Breast epithelium (tissue), 4 donors: ENCODE measurements around the gene LINS1. TPM values are rescaled to one million over a fixed set of nuclear protein-coding genes. Genes with fewer than 3 reads are reported as not detected.

Source experiments
- DNase-seq, 2 donors: peaks; one replicate each; pipeline ENCODE4 v3.0.0-alpha.2; 2019; ENCODE audit warnings: low spot score in 2 of 2
- H3K27ac ChIP-seq, 2 donors: fragments of 200-600 bp; sonication (generic) in 1 of 2; one replicate each; pipeline ENCODE4 v1.5.1; 2016 to 2019; ENCODE audit warnings: mild to moderate bottlenecking in 1 of 2
- H3K27me3 ChIP-seq, 2 donors: fragments of 200-600 bp; sonication (generic) in 1 of 2; one replicate each; pipeline versions ENCODE4 v1.5.1 to v1.6.0; 2017 to 2019; ENCODE audit warnings: control low read depth in 1 of 2, mild to moderate bottlenecking in 1 of 2
- H3K36me3 ChIP-seq: fragments of 200-600 bp; one replicate; pipeline ENCODE4 v1.5.1; 2019
- H3K4me1 ChIP-seq, 2 donors: fragments of 200-600 bp; sonication (generic); one replicate each; pipeline ENCODE4 v1.5.1; 2016 to 2019; ENCODE audit warnings: control low read depth in 1 of 2
- H3K4me3 ChIP-seq, 3 donors: fragments of 200-600 bp; sonication (generic); 1 replicate in 2 of 3; 2 replicates in 1 of 3; pipeline ENCODE4 v1.5.1; 2016 to 2019; ENCODE audit warnings: mild to moderate bottlenecking in 3 of 3, moderate library complexity in 2 of 3
- H3K9me3 ChIP-seq, 2 donors: fragments of 200-600 bp; sonication (generic) in 1 of 2; one replicate each; pipeline ENCODE4 v1.5.1; 2016 to 2019; ENCODE audit warnings: control low read depth in 1 of 2
- CTCF ChIP-seq, 3 donors: fragments of 450-650 bp; IDR thresholded peaks; one replicate each; pipeline ENCODE4 v1.5.1; 2016 to 2017; ENCODE audit warnings: antibody characterized with exemption in 3 of 3, mild to moderate bottlenecking in 3 of 3, moderate library complexity in 3 of 3
- POLR2A ChIP-seq: fragments of 450-650 bp; IDR thresholded peaks from one replicate; pipeline ENCODE4 v1.6.1; 2016; ENCODE audit warnings: antibody characterized with exemption, mild to moderate bottlenecking, moderate library complexity
- POLR2AphosphoS5 ChIP-seq, 3 donors: sonication (generic); formaldehyde crosslinking; IDR thresholded peaks; one replicate each; pipeline ENCODE4 v1.6.1; 2017; ENCODE audit warnings: antibody characterized with exemption in 3 of 3
- intact Hi-C: fragments of 100-400 bp; cut with DNase I; formaldehyde crosslinking; loops from one replicate; pipeline ENCODE4 v1.15.1; 2023; ENCODE audit warnings: low total_unique reads
- total RNA-seq, 3 donors: library from RNA; depleted of rRNA; stranded (reverse); fragments of >200 nt; gene quantifications; one replicate each; pipeline ENCODE4 v1.1.0, GENCODE V29; 2016

LINS1 gene
- total RNA-seq, 3 donors from 2014 or later, result 16.3 to 70.4 (median 31.5) TPM

- no peaks in the 10 kb centered on the region for H3K36me3 ChIP-seq
- H3K4me1 ChIP-seq, result peaks cover 0 to 9% of the 10 kb centered on the region in 2 donors
- H3K9me3 ChIP-seq, result no peaks in the 10 kb centered on the region
- H3K27ac ChIP-seq, result peak overlapping the region; percentile 39 to 55
- TF ChIP-seq POLR2AphosphoS5 (IDR thresholded peaks at IDR 0.05) (no peak), POLR2A (no peak), CTCF (IDR thresholded peaks at IDR 0.05) (no peak)
- intact Hi-C loops, result loop anchor here (5.0 kb wide), 1 partner anchor 183 kb away; the partner anchor contains the start of gene ADAMTS17
- no peak overlapping the region for H3K4me3 ChIP-seq
- H3K27me3 ChIP-seq, result no peaks in the 10 kb centered on the region
- DNase-seq, result no peak
Measured at GRCh38 chr15:100525436-100525835, 76.5 kb downstream of the LINS1 start.

- peaks cover 0 to 9% of the 10 kb centered on the region in 2 donors for H3K4me1 ChIP-seq
- H3K4me3 ChIP-seq, result no peak overlapping the region
- no peak for TF ChIP-seq POLR2AphosphoS5 (IDR thresholded peaks at IDR 0.05)
- TF ChIP-seq POLR2A, result no peak
- no peak for TF ChIP-seq CTCF (IDR thresholded peaks at IDR 0.05)
- intact Hi-C loops, result no loop called here
- H3K27me3 ChIP-seq, result no peaks in the 10 kb centered on the region
- no peaks in the 10 kb centered on the region for H3K9me3 ChIP-seq
- no peak overlapping the region for H3K27ac ChIP-seq
- DNase-seq, result no peak
- no peaks in the 10 kb centered on the region for H3K36me3 ChIP-seq
Measured at GRCh38 chr15:100524326-100524725, 77.7 kb downstream of the LINS1 start.

GRCh38 chr15:100521907-100522306 is 80.1 kb downstream of the LINS1 start:
- Histone ChIP-seq H3K36me3 (no peaks in the 10 kb centered on the region), H3K4me1 (peaks cover 0 to 9% of the 10 kb centered on the region in 2 donors), H3K4me3 (no peak overlapping the region), H3K27me3 (no peaks in the 10 kb centered on the region), H3K27ac (no peak overlapping the region), H3K9me3 (no peaks in the 10 kb centered on the region)
- TF ChIP-seq CTCF (IDR thresholded peaks at IDR 0.05), result no peak
- no peak for TF ChIP-seq POLR2A
- TF ChIP-seq POLR2AphosphoS5 (IDR thresholded peaks at IDR 0.05), result no peak
- intact Hi-C loops, result no loop called here
- no peak for DNase-seq

- Histone ChIP-seq H3K4me3 (no peak overlapping the region), H3K4me1 (no peaks in the 10 kb centered on the region), H3K9me3 (no peaks in the 10 kb centered on the region), H3K27me3 (no peaks in the 10 kb centered on the region), H3K27ac (no peak overlapping the region), H3K36me3 (no peaks in the 10 kb centered on the region)
- no peak for DNase-seq
- TF ChIP-seq POLR2A, result no peak
- no peak for TF ChIP-seq POLR2AphosphoS5 (IDR thresholded peaks at IDR 0.05)
- TF ChIP-seq CTCF (IDR thresholded peaks at IDR 0.05), result no peak
- intact Hi-C loops, result no loop called here
Measured at GRCh38 chr15:100520132-100520921, 81.7 kb downstream of the LINS1 start.

- H3K27me3 ChIP-seq, result no peaks in the 10 kb centered on the region
- H3K27ac ChIP-seq, result no peak overlapping the region
- DNase-seq, result no peak
- no peaks in the 10 kb centered on the region for H3K9me3 ChIP-seq
- no peaks in the 10 kb centered on the region for H3K36me3 ChIP-seq
- TF ChIP-seq CTCF (IDR thresholded peaks at IDR 0.05) (no peak), POLR2A (no peak), POLR2AphosphoS5 (IDR thresholded peaks at IDR 0.05) (no peak)
- H3K4me1 ChIP-seq, result no peaks in the 10 kb centered on the region
- H3K4me3 ChIP-seq, result no peak overlapping the region
- intact Hi-C loops, result no loop called here
Measured at GRCh38 chr15:100517846-100518245, 84.1 kb downstream of the LINS1 start.
